ENCODE results near the gene METAP2. TPM values are rescaled to one million over a fixed set of nuclear protein-coding genes. Genes with fewer than 3 reads are reported as not detected.
"Not testable (repeated sequence)": the region's sequence is repeated elsewhere in the genome, so short reads cannot be mapped to it uniquely, and the experiment has no call there.

METAP2 gene
- total RNA-seq, 1 experiment from 2014 or later: 127 TPM

DNA sequence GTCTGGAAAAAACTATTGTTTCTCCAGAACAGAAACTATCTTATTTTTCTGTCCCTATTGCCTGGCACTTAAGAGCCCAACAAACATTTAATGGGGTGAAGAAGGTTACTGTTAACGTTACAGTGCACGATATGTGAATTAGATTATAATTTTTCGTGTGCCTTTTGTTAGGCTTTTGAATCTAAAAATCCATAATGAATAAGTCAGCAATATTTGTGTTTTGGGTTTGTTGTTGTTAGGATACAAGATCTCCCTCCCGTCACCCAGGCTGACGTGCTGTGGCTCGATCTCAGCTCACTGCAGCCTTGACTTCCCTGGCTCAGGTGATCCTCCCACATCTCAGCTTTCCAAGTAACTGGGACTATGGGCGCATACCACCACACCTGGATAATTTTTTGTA is 7.9 kb downstream of the METAP2 start:
- H3K36me3 ChIP-seq (ENCODE audit: control insufficient read depth in 1 of 2, insufficient read depth in 2 of 2, low read length in 2 of 2): peaks cover 21 to 32% of the 10 kb centered on the region in 2 experiments

DNA sequence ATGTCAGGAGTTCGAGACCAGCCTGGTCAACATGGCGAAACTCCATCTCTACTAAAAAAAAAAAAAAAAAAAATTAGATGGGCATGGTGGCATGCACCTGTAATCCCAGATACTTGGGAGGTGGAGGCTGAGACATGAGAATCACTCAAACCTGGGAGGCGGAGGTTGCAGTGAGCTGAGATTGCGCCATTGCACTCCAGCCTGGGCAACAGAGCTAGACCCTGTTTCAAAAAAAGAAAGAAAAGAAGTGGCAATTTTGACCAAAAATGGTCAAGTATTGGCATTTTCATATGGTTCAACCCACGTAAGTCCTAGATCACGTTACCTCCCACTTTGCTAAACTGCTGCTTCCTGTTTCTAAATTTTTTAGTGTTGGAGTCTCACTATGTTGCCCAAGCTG is 8.6 kb downstream of the METAP2 start:
- H3K4me2 ChIP-seq (ENCODE audit: low read length); RAD21 ChIA-PET (ENCODE audit: low non-redundant PET in 1 of 2, low total read pairs in 2 of 2, uncharacterized antibody in 2 of 2, unreplicated experiment in 2 of 2); ATAC-seq; intact Hi-C loops (cut with micrococcal nuclease); H3K4me3 ChIP-seq (replicated peaks in 1 of 2; ENCODE audit: low read depth in 1 of 2, low read length in 2 of 2); H3K27ac ChIP-seq (ENCODE audit: low read depth, low read length); H2AFZ ChIP-seq (ENCODE audit: low read depth, low read length, poor library complexity, severe bottlenecking); CTCF ChIA-PET; BruUV-seq (replicated peaks); H3K4me1 ChIP-seq (ENCODE audit: control insufficient read depth in 1 of 2, insufficient read depth in 2 of 2, low read length in 2 of 2); H3K9me3 ChIP-seq (ENCODE audit: control insufficient read depth in 1 of 2, insufficient read depth in 1 of 2, low read depth in 1 of 2, low read length in 2 of 2); H3K27me3 ChIP-seq (ENCODE audit: insufficient read depth, low read length); POLR2A ChIA-PET; H3K9me2 ChIP-seq (ENCODE audit: insufficient read depth); DNase-seq (ENCODE audit: low read depth, low spot score); H3K9ac ChIP-seq (ENCODE audit: low read length): not testable (repeated sequence)
- peaks cover 16% of the 10 kb centered on the region; the same call in 1 of the 2 replicates for H4K20me1 ChIP-seq (ENCODE audit: insufficient read depth)
- peaks cover 100% of the 10 kb centered on the region for H3K79me2 ChIP-seq (ENCODE audit: insufficient read depth, low read length)
- H3K36me3 ChIP-seq (ENCODE audit: control insufficient read depth in 1 of 2, insufficient read depth in 2 of 2, low read length in 2 of 2): peaks cover 25 to 26% of the 10 kb centered on the region in 2 experiments

More for the DNA sequence above, 7.9 kb downstream of the METAP2 start:
- ChIA-PET RAD21 (ENCODE audit: low non-redundant PET in 1 of 2, low total read pairs in 2 of 2, uncharacterized antibody in 2 of 2, unreplicated experiment in 2 of 2) (no interaction called here), CTCF (no interaction called here), POLR2A (no interaction called here)
- no peaks in the 10 kb centered on the region for H3K9me2 ChIP-seq (ENCODE audit: insufficient read depth)
- H2AFZ ChIP-seq (ENCODE audit: low read depth, low read length, poor library complexity, severe bottlenecking): no peak overlapping the region
- TF ChIP-seq JUND (IDR thresholded peaks at IDR 0.05): no peak
- TF ChIP-seq SP1 (IDR thresholded peaks at IDR 0.05; ENCODE audit: low read depth): no peak
- TF ChIP-seq ZNF274 (IDR thresholded peaks at IDR 0.05; ENCODE audit: low read depth, low read length): no peak
- TF ChIP-seq, protein P1, sequence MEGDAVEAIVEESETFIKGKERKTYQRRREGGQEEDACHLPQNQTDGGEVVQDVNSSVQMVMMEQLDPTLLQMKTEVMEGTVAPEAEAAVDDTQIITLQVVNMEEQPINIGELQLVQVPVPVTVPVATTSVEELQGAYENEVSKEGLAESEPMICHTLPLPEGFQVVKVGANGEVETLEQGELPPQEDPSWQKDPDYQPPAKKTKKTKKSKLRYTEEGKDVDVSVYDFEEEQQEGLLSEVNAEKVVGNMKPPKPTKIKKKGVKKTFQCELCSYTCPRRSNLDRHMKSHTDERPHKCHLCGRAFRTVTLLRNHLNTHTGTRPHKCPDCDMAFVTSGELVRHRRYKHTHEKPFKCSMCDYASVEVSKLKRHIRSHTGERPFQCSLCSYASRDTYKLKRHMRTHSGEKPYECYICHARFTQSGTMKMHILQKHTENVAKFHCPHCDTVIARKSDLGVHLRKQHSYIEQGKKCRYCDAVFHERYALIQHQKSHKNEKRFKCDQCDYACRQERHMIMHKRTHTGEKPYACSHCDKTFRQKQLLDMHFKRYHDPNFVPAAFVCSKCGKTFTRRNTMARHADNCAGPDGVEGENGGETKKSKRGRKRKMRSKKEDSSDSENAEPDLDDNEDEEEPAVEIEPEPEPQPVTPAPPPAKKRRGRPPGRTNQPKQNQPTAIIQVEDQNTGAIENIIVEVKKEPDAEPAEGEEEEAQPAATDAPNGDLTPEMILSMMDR (IDR thresholded peaks at IDR 0.05 in 2 of 3, conservative IDR thresholded peaks at IDR 0.05 in 1 of 3; ENCODE audit: borderline replicate concordance in 1 of 3, insufficient read depth in 1 of 3, low read depth in 2 of 3, low read length in 2 of 3): no peak
- TF ChIP-seq ELF1 (IDR thresholded peaks at IDR 0.05; ENCODE audit: borderline replicate concordance, low read depth): no peak
- TF ChIP-seq, protein P2, sequence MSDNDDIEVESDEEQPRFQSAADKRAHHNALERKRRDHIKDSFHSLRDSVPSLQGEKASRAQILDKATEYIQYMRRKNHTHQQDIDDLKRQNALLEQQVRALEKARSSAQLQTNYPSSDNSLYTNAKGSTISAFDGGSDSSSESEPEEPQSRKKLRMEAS (IDR thresholded peaks at IDR 0.05): no peak
- no peak for TF ChIP-seq SIN3A (IDR thresholded peaks at IDR 0.05; ENCODE audit: low read depth)
- no peak for TF ChIP-seq ZFX (IDR thresholded peaks at IDR 0.05)
- TF ChIP-seq, protein P3, sequence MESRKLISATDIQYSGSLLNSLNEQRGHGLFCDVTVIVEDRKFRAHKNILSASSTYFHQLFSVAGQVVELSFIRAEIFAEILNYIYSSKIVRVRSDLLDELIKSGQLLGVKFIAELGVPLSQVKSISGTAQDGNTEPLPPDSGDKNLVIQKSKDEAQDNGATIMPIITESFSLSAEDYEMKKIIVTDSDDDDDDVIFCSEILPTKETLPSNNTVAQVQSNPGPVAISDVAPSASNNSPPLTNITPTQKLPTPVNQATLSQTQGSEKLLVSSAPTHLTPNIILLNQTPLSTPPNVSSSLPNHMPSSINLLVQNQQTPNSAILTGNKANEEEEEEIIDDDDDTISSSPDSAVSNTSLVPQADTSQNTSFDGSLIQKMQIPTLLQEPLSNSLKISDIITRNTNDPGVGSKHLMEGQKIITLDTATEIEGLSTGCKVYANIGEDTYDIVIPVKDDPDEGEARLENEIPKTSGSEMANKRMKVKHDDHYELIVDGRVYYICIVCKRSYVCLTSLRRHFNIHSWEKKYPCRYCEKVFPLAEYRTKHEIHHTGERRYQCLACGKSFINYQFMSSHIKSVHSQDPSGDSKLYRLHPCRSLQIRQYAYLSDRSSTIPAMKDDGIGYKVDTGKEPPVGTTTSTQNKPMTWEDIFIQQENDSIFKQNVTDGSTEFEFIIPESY (IDR thresholded peaks at IDR 0.05; ENCODE audit: extremely low read depth, insufficient replicate concordance, low read length): no peak
- ATAC-seq (no peak), DNase-seq (ENCODE audit: low read depth, low spot score) (no peak)
- no peaks in the 10 kb centered on the region for H3K4me1 ChIP-seq (ENCODE audit: control insufficient read depth in 1 of 2, insufficient read depth in 2 of 2, low read length in 2 of 2)
- H3K79me2 ChIP-seq (ENCODE audit: insufficient read depth, low read length): peaks cover 100% of the 10 kb centered on the region
- no peak overlapping the region for H3K4me2 ChIP-seq (ENCODE audit: low read length)
- no peak overlapping the region for H3K9ac ChIP-seq (ENCODE audit: low read length)
- BruUV-seq (replicated peaks): no TSS peak
- H3K27me3 ChIP-seq (ENCODE audit: insufficient read depth, low read length): no peaks in the 10 kb centered on the region
- H3K27ac ChIP-seq (ENCODE audit: low read depth, low read length): no peak overlapping the region
- intact Hi-C loops (cut with micrococcal nuclease): no loop called here
- H3K4me3 ChIP-seq (replicated peaks in 1 of 2; ENCODE audit: low read depth in 1 of 2, low read length in 2 of 2): no peak overlapping the region
- peaks cover 20% of the 10 kb centered on the region; the same call in 1 of the 2 replicates for H4K20me1 ChIP-seq (ENCODE audit: insufficient read depth)
- H3K9me3 ChIP-seq (ENCODE audit: control insufficient read depth in 1 of 2, insufficient read depth in 1 of 2, low read depth in 1 of 2, low read length in 2 of 2): no peaks in the 10 kb centered on the region

All from HCT116 (cell line).